ENCODE data around the gene NOL9.

DNA sequence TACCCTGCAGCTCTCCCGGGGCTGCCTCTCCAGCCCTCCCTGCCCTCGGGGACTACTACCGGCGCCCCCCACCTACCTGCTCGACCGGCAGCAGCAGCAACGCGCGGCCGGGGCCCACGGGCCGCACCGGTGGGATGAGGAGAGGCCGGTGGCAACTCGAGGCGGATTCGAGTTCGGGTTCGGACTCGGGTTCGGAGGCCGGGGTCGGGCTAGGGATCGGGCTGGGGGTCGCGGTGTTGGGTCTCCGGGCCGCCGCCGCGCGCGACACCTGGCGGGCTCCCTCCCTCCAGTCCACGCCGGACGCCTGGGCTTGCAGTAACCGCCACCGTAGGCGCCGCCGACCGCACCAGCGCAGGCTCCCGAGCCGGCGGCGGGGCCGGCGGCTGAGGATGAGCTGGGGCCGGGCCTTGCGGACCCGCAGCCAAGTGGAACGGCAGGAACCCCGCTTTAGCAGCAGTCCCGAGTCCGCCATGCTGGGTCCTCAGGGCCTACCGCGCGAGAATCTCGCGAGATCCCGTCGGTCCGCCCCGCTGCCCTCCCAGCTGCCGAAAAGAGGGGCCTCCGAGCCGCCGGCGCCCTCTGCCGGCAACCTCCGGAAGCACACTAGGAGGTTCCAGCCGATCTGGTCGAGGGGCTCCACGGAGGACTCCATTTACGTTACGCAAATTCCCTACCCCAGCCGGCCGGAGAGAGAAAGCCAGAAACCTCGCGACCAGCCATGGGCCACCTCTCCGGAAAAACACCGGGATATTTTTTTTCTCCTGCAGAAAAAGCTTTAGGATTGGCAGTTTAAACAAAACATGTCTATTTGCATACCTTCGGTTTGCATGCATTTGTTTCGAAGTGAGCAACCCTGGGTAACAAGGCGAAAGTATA, at the start of gene NOL9:
- no peak for TF ChIP-seq POLR2A (IDR thresholded peaks at IDR 0.05)
- TF ChIP-seq, protein P1, sequence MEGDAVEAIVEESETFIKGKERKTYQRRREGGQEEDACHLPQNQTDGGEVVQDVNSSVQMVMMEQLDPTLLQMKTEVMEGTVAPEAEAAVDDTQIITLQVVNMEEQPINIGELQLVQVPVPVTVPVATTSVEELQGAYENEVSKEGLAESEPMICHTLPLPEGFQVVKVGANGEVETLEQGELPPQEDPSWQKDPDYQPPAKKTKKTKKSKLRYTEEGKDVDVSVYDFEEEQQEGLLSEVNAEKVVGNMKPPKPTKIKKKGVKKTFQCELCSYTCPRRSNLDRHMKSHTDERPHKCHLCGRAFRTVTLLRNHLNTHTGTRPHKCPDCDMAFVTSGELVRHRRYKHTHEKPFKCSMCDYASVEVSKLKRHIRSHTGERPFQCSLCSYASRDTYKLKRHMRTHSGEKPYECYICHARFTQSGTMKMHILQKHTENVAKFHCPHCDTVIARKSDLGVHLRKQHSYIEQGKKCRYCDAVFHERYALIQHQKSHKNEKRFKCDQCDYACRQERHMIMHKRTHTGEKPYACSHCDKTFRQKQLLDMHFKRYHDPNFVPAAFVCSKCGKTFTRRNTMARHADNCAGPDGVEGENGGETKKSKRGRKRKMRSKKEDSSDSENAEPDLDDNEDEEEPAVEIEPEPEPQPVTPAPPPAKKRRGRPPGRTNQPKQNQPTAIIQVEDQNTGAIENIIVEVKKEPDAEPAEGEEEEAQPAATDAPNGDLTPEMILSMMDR (IDR thresholded peaks at IDR 0.05) = peak in 2 of 3 donors; percentile 18 to 88
